Measurements from ENCODE around the gene CNOT11. TPM values are rescaled to one million over a fixed set of nuclear protein-coding genes. Genes with fewer than 3 reads are reported as not detected.

The CNOT11 gene
- total and polyA plus RNA-seq, 2 donors (not counting 1 experiment from before 2014, with no cell fraction given): 37.6 to 46.3 TPM

GRCh38 chr2:101272045-101272784 lies 19.5 kb downstream of the CNOT11 start:
- H3K4me1 Mint-ChIP-seq: peaks cover 2% of the 10 kb centered on the region
- intact Hi-C loops (cut with micrococcal nuclease): no loop called here

GRCh38 chr2:101273056-101273455 lies 20.4 kb downstream of the CNOT11 start:
- TF ChIP-seq, protein P1, sequence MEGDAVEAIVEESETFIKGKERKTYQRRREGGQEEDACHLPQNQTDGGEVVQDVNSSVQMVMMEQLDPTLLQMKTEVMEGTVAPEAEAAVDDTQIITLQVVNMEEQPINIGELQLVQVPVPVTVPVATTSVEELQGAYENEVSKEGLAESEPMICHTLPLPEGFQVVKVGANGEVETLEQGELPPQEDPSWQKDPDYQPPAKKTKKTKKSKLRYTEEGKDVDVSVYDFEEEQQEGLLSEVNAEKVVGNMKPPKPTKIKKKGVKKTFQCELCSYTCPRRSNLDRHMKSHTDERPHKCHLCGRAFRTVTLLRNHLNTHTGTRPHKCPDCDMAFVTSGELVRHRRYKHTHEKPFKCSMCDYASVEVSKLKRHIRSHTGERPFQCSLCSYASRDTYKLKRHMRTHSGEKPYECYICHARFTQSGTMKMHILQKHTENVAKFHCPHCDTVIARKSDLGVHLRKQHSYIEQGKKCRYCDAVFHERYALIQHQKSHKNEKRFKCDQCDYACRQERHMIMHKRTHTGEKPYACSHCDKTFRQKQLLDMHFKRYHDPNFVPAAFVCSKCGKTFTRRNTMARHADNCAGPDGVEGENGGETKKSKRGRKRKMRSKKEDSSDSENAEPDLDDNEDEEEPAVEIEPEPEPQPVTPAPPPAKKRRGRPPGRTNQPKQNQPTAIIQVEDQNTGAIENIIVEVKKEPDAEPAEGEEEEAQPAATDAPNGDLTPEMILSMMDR (IDR thresholded peaks at IDR 0.05): no peak
- TF ChIP-seq EZH2 (IDR thresholded peaks at IDR 0.05; ENCODE audit: borderline replicate concordance, insufficient read depth, low read depth, low read length, poor library complexity, severe bottlenecking): no peak
- Histone ChIP-seq H3K27me3 (replicated peaks in 1 of 4; ENCODE audit: control extremely low read depth in 1 of 4, control insufficient read depth in 3 of 4, insufficient read depth in 4 of 4, low read length in 3 of 4) (no peaks in the 10 kb centered on the region), H3K9me3 (ENCODE audit: control extremely low read depth in 1 of 3, control insufficient read depth in 2 of 3, insufficient read depth in 1 of 3, low read length in 2 of 3) (peaks cover 0 to 1% (median 0%) of the 10 kb centered on the region in 3 donors), H3K79me2 (ENCODE audit: control insufficient read depth, insufficient read depth, low read length) (no peaks in the 10 kb centered on the region), H3K4me2 (replicated peaks; ENCODE audit: low read depth, low read length, poor library complexity, severe bottlenecking) (no peak overlapping the region), H3K36me3 (replicated peaks in 1 of 2; ENCODE audit: control extremely low read depth in 1 of 2, control insufficient read depth in 1 of 2, extremely low read depth in 1 of 2, insufficient read depth in 2 of 2, low read length in 1 of 2) (peaks cover 2 to 62% of the 10 kb centered on the region in 2 experiments), H3K9ac (ENCODE audit: low read length) (no peak overlapping the region), H3K4me3 (ENCODE audit: control extremely low read depth in 1 of 5, extremely low read depth in 1 of 5, insufficient read depth in 1 of 5, low read depth in 2 of 5, low read length in 4 of 5) (no peak overlapping the region), H3K27ac (ENCODE audit: low read length in 2 of 2) (no peak overlapping the region), H2AFZ (ENCODE audit: insufficient read depth, low read depth, low read length, poor library complexity, severe bottlenecking) (no peak overlapping the region), H4K20me1 (ENCODE audit: control insufficient read depth, insufficient read depth, low read length, poor library complexity, severe bottlenecking) (no peaks in the 10 kb centered on the region), H3K4me1 (ENCODE audit: control insufficient read depth in 2 of 2, insufficient read depth in 2 of 2, low read length in 2 of 2) (no peaks in the 10 kb centered on the region)
- POLR2A ChIA-PET: no interaction called here
- Mint-ChIP-seq H3K4me1 (peaks cover 1% of the 10 kb centered on the region), H3K9me3 (ENCODE audit: insufficient read depth) (no peaks in the 10 kb centered on the region), H3K27me3 (no peaks in the 10 kb centered on the region), H3K27ac (no peak overlapping the region), H3K4me3 (no peak overlapping the region)
- 100% methylated on average over 4 of the region's 8 CpGs for WGBS (ENCODE audit: insufficient coverage)
- intact Hi-C loops (cut with micrococcal nuclease): no loop called here
- no peak for ATAC-seq (ENCODE audit: low read depth)
- CTCF ChIA-PET: interaction anchor here (0.7 kb wide), 1 partner anchor 22 kb away, joined by 3 read pairs; no protein-coding TSS in a partner anchor
- DNase-seq: no peak

More at GRCh38 chr2:101272045-101272784, 19.5 kb downstream of the CNOT11 start:
- no peak overlapping the region for H3K4me3 ChIP-seq (ENCODE audit: control extremely low read depth in 1 of 5, extremely low read depth in 1 of 5, insufficient read depth in 1 of 5, low read depth in 2 of 5, low read length in 4 of 5)
- DNase-seq (no peak), ATAC-seq (ENCODE audit: low read depth) (no peak)
- no peak overlapping the region for H3K27ac ChIP-seq (ENCODE audit: low read length in 2 of 2)
- no peaks in the 10 kb centered on the region for H3K9me3 ChIP-seq (ENCODE audit: control extremely low read depth in 1 of 3, control insufficient read depth in 2 of 3, insufficient read depth in 1 of 3, low read length in 2 of 3)
- POLR2A ChIA-PET: interaction anchor here (0.7 kb wide), 1 partner anchor 10 kb away, joined by 3 read pairs; no protein-coding TSS in a partner anchor
- no peak overlapping the region for H3K9ac ChIP-seq (ENCODE audit: low read length)
- peaks cover 0 to 64% of the 10 kb centered on the region in 2 experiments for H3K36me3 ChIP-seq (replicated peaks in 1 of 2; ENCODE audit: control extremely low read depth in 1 of 2, control insufficient read depth in 1 of 2, extremely low read depth in 1 of 2, insufficient read depth in 2 of 2, low read length in 1 of 2)
- CTCF ChIA-PET: no interaction called here
- Mint-ChIP-seq H3K9me3 (ENCODE audit: insufficient read depth) (no peaks in the 10 kb centered on the region), H3K27ac (no peak overlapping the region), H3K4me3 (no peak overlapping the region), H3K27me3 (no peaks in the 10 kb centered on the region)
- no peaks in the 10 kb centered on the region for H3K79me2 ChIP-seq (ENCODE audit: control insufficient read depth, insufficient read depth, low read length)
- H2AFZ ChIP-seq (ENCODE audit: insufficient read depth, low read depth, low read length, poor library complexity, severe bottlenecking): no peak overlapping the region
- no CpG with 5 or more reads among the region's 3 CpGs for WGBS (ENCODE audit: insufficient coverage)
- no peaks in the 10 kb centered on the region for H3K27me3 ChIP-seq (replicated peaks in 1 of 4; ENCODE audit: control extremely low read depth in 1 of 4, control insufficient read depth in 3 of 4, insufficient read depth in 4 of 4, low read length in 3 of 4)
- H3K4me1 ChIP-seq (ENCODE audit: control insufficient read depth in 2 of 2, insufficient read depth in 2 of 2, low read length in 2 of 2): no peaks in the 10 kb centered on the region
- no peaks in the 10 kb centered on the region for H4K20me1 ChIP-seq (ENCODE audit: control insufficient read depth, insufficient read depth, low read length, poor library complexity, severe bottlenecking)
- no peak overlapping the region for H3K4me2 ChIP-seq (replicated peaks; ENCODE audit: low read depth, low read length, poor library complexity, severe bottlenecking)
- TF ChIP-seq EZH2 (IDR thresholded peaks at IDR 0.05; ENCODE audit: borderline replicate concordance, insufficient read depth, low read depth, low read length, poor library complexity, severe bottlenecking): no peak
- TF ChIP-seq, protein P1 (IDR thresholded peaks at IDR 0.05): no peak
